Raji (cell line): ENCODE results near the gene SLC35D1.

Experiments used
- POLR2A ChIP-seq: IDR thresholded peaks from 2 replicates; pipeline ENCODE4 v1.6.1; 2011; ENCODE audit warnings: low read depth, low read length, control low read depth; ENCODE audit not compliant: insufficient read depth

SLC35D1 gene

GRCh38 chr1:67058761-67059160, 4.8 kb upstream of the SLC35D1 start:
- TF ChIP-seq POLR2A, result no peak

DNA sequence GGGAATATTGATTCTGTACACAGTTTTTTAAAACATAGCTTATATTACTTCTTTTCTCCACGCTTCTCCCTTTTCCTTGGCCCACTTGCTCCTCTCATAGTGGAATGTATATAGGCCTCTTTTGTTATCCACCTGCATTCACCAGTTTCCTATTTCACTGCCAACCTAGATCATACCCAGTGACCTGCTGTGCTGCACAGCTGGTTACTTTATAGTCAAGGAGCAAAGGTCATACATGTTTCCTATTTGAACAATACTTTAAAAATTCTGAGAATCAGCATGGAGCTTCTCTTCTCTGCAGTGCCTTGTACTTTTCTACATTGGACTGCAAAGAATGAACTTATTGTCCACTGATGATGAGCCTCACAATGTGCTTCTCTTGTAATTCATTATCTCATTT, 4.3 kb upstream of the SLC35D1 start:
- no peak for TF ChIP-seq POLR2A

DNA sequence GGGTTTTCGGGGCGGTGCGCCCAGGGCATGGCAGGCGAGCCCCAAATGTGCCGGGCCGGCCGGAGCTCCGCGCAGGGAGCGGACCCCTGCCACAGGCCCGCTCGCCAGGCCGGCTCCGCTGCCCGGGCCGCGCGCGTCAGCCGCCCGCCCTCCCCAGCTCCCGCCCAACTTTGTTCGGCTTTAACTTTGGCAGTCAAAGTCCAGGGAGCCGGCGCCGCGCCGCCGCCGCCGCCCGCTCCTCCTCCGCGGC, 488 bp downstream of the SLC35D1 start:
- no peak for TF ChIP-seq POLR2A

DNA sequence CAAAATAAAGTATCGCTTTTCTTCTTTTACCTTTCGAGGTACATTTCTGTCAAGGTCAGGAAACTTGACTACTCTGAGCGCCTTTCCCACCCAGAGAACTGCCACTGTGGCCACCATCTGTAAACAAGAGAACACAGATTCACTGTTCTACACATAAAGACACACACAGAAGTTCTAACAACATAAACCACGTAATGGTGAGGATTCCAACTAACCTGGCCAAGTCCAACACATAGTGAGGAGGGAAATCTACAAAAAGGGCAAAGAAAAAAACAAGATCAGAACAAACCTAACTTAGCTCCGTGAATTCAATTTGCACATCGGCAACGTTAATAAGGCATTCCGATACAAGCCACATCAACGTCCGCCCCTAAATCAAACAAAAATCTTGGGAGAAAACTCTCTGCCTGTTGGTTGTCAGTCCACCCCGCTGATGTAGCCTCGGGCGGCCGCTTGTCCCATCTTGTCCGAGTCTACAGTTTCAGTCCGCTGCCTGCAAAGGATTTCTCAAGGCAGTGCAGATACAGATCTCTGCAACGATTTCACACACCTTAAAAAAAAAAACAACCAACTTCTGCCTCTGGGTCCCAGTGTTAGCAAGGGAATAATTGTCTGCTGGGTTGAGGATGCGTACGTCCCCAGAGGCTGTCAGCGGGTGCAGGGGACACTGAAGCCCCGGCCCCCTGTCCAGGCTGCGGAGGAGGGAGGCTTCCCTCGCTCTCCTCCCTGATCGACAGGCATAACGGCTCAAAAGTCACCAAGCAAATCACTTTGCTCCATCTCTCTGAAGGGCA, 1.0 kb downstream of the SLC35D1 start:
- TF ChIP-seq POLR2A, result no peak

- no peak for TF ChIP-seq POLR2A
Observed at GRCh38 chr1:67051196-67051595, 2.8 kb downstream of the SLC35D1 start.

GRCh38 chr1:67044631-67045270, 9.2 kb downstream of the SLC35D1 start:
- TF ChIP-seq POLR2A, result no peak

GRCh38 chr1:67043366-67043765, 10.6 kb downstream of the SLC35D1 start:
- no peak for TF ChIP-seq POLR2A

DNA sequence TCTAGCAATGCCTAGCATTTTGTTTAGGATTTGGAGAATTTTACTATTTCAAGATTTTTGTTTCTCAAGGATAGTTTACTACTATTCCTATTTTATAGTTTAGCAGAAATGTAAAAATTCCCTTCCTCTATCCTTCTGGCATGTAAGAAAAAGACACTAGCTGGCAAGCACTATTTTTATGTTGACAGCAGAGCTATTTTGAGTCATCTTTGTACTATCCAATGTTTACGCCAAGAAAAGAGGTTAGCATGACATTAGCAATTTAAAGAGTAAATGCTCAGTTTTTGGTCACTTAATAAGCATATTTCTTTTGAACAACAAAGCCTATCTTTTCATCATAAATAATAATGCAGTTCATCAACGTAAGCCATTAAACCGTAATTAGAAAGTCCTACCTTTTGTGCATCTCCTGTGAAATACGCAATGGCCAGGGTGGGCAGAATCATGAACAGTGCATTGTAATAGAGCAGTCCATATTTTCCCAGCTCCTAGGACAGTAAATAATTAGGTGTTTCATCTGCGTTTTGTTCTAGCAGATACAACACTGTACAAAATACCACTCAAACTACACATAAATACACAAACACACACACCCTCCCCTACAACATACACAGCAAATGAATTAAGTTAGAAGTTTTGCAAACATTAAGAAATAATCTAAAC, 12.0 kb downstream of the SLC35D1 start:
- no peak for TF ChIP-seq POLR2A

- no peak for TF ChIP-seq POLR2A
Observed at GRCh38 chr1:67040405-67040804, 13.5 kb downstream of the SLC35D1 start.

GRCh38 chr1:67031859-67032247, 22.1 kb downstream of the SLC35D1 start:
- TF ChIP-seq POLR2A, result no peak

GRCh38 chr1:67031121-67031858, 22.7 kb downstream of the SLC35D1 start:
- no peak for TF ChIP-seq POLR2A

- no peak for TF ChIP-seq POLR2A
Observed at GRCh38 chr1:67029472-67029871, 24.5 kb downstream of the SLC35D1 start.

GRCh38 chr1:67020765-67021164, 33.2 kb downstream of the SLC35D1 start:
- TF ChIP-seq POLR2A, result no peak

DNA sequence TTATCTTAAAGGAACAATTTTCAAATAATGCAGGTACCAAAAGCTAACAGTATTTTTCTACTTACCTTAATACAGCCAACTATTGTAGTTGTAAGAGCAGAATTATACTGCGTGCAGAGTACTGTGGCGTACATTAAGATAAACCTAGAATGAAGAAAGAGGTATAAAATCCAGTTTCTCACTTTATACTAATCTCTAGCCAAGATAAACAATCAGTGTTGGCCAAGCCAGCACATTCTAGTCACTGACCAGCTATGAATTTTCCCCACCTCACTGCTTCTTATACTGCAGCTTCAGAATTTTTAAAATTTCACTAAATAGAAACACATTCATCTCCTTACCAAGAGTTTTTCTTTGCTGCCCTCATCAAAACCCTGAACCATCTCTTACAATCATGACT, 33.6 kb downstream of the SLC35D1 start:
- TF ChIP-seq POLR2A, result no peak

DNA sequence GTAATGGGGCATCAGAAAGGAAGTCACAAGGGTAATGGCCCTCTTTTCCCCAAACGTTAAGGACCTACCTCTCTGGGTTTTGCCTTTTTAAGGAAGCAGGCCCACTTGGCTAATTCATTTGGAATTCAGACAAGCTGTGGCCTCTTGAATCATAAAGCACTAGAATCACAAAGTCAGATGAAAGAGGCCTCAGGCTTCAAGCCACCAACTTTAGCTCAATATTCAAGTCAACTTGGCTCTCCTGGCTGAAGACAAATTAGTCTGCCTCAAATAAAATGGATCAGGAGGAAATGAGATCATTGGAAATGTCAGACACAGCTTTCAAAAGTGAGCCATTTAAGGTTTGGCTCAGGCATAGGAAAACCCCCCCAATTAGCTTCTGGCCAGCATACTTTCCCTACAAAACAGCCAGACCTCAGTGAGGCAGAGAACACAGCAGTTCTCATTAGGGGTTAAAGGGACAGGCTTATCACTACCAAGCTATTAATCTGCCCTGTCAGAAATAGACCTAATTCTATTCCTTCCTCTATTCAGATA, 34.3 kb downstream of the SLC35D1 start:
- TF ChIP-seq POLR2A, result no peak
